ENCODE data around the gene ENTREP3.
A peak's percentile ranks its signal among the peaks of the same experiment; 100 is the strongest.
"Not testable (repeated sequence)": the region's sequence is repeated elsewhere in the genome, so short reads cannot be mapped to it uniquely, and the experiment has no call there.

Gene ENTREP3

DNA sequence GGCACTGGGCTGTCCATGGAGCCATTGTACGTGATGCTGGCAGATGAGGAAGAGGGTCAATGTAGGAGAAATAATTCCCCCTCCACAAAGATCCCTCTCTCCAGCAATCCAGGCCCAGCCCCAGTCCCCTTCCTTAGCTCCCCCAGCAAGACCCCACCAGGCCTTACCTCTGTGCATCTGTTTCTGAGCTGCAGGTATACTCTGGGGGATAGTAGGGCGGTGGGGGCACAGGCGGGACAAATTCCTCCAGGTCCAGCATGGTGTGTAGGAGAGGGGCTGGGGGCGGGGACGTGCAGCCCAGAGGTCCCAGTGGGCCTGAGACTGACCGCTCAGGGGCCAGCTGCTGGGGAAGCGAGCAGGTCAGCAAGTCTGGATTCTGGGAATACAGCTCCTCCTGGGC is 3.7 kb downstream of the ENTREP3 start:
- DNase-seq (ENCODE audit: low read depth in 3 of 3, low spot score in 1 of 3) = no peak

- peak; percentile 91 to 97 (median 93) for DNase-seq (ENCODE audit: low read depth in 3 of 3, low spot score in 1 of 3)
Observed at GRCh38 chr1:155250633-155251449, 4.4 kb downstream of the ENTREP3 start.

DNA sequence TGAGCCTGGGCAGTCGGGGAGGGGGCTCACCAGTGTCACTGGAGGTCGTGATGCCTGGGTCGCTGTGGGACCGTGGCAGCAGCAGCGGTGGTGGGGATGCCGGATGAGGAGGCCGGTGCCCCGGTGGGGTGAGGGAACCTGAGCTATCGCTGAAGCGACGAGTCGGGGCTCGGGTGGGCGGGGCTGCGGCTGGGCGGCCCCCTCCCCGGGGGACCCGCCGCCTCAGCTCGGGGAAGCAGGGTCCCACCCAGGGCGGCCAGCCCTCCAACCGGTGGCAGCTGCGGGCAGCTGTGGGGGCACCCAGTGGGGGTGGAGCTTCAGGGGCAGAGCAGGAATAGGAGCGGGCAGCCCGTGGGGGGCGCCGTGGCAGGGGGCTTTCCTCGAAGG is 5.0 kb downstream of the ENTREP3 start:
- no peak for DNase-seq (ENCODE audit: low read depth in 3 of 3, low spot score in 1 of 3)

DNA sequence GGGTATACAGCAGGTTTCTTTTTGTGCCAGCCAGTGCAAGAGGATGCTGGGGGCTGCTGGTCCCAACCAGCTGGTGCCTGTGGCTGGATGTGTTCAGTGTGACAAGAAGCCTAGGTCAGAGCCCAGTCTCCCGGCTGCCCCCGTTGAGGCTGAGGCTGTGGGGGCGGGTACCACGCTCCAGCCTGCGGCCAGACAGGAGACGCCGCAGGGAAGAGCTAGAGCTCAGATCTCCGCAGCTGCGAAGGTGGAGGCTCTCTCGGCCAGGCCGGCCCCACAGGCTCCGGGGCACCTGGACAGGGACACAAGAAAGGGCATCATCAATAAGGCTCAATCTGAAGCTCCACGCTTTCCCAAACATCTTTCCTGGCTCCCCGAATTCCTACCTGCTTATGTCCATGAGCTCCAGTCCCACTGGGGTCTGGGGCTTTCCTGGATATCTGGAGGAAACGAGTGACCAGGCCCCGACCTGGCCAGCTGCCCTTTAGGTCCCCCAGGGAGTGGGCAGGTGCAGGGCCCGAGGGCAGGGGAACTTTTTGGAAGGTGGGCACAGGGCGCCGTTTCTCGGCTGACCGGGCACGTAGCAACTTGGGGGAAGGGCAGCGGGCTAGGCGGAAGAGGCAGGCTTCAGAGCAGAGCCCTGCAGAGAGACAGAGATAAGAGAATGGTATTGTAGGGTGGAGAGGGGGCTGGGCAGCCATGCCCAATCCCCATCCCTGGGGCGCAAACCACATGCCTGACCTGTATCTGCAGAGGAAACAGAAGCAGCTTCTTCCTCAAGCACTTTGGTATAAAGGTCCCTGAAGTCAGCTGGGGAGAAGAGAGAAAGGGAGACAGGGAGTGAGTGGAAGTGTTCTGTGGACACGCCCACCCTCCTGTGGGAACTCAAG is 7.4 kb downstream of the ENTREP3 start:
- no peak for DNase-seq (ENCODE audit: low read depth in 3 of 3, low spot score in 1 of 3)

GRCh38 chr1:155246796-155247195 is 8.5 kb downstream of the ENTREP3 start:
- not testable (repeated sequence) for DNase-seq (ENCODE audit: low read depth in 3 of 3, low spot score in 1 of 3)

DNA sequence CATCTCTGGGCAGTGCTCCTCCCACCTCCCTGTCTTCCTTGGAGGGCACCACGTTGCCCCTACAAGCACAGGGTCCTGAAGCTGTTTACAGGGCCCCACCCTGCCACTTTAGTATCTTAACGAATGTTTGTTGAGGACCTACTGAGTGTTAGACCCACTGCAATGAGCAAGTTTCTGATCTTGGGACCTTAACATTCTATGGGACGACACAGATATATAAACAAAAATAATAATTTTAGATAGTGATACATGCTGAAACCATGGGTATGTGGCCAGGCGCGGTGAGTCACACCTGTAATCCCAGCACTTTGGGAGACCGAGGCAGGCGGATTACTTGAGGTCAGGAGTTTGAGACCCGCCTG is 10.1 kb downstream of the ENTREP3 start:
- no peak for DNase-seq (ENCODE audit: low read depth in 3 of 3, low spot score in 1 of 3)

- peak; percentile 71 to 87 (median 83) for DNase-seq (ENCODE audit: low read depth in 3 of 3, low spot score in 1 of 3)
Observed at GRCh38 chr1:155244368-155245162, 10.7 kb downstream of the ENTREP3 start.

DNA sequence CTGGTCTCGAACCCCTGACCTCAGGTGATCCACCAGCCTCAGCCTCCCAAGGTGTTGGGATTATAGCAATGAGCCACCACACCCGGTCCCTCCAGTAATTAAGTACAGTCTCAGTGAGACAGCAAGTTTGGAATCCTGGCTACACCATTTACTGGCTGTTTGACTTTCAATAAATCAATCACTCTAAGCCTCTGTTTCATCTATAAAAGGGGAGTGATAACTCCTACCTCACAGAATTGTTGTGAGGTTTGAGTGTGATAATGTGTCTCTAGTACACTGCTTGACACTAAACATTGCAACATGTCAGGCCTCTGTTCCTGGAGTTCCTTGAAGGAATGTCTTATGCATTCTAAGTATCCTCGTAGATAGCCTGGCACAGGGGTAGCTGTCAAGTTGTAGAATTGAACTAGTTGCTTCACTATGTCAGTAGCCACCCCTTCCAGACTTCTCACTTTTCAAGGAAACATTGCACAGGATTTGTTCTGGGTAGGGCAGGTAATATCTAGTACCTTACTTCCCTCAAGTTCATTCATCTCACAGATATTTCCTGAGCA is 12.4 kb downstream of the ENTREP3 start:
- no peak for DNase-seq (ENCODE audit: low read depth in 3 of 3, low spot score in 1 of 3)

DNA sequence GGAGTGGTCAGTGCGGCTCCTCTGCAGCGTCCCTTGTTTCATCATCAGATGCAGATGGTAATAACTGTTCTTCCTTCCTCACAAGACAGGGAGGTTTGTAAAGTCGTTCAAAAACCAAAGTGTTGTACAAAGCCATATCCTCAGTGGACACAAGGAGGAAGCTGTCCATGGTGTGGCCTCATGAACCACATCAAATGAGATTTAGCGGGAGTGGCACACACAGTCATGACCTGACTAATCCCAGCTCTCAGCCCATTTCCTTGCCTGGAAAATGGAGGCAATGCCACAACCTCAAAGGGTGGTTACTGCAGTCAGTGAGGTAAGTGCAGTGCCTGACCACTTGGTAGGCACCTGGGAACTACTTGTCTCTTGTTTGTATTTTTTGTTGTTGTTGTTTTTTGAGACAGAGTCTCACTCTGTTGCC is 13.4 kb downstream of the ENTREP3 start:
- no peak for DNase-seq (ENCODE audit: low read depth in 3 of 3, low spot score in 1 of 3)

- peak in 1 of 3 donors; percentile 25 for DNase-seq (ENCODE audit: low read depth in 3 of 3, low spot score in 1 of 3)
Observed at GRCh38 chr1:155241069-155241679, 14.1 kb downstream of the ENTREP3 start.

- DNase-seq (ENCODE audit: low read depth in 3 of 3, low spot score in 1 of 3) = no peak
Observed at GRCh38 chr1:155236451-155236850, 18.8 kb downstream of the ENTREP3 start.

DNA sequence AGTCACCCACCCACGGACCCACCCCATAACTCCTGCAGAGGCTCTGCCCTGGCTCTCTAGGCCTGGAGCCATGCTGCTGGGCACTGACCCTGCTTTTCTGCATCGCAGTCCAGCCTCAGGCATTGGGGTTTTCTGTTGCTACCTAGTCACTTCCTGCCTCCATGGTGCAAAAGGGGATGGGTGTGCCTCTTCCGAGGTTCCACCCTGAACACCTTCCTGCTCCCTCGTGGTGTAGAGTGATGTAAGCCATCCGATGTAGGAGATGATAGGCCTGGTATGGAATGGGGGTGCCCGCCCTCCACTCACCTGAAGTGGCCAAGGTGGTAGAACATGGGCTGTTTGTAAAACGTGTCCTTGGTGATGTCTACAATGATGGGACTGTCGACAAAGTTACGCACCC is 19.9 kb downstream of the ENTREP3 start:
- DNase-seq (ENCODE audit: low read depth in 3 of 3, low spot score in 1 of 3) = not testable (repeated sequence)

GRCh38 chr1:155233502-155233901 is 21.8 kb downstream of the ENTREP3 start:
- DNase-seq (ENCODE audit: low read depth in 3 of 3, low spot score in 1 of 3) = not testable (repeated sequence)

GRCh38 chr1:155232001-155232978 is 23.0 kb downstream of the ENTREP3 start:
- not testable (repeated sequence) for DNase-seq (ENCODE audit: low read depth in 3 of 3, low spot score in 1 of 3)

GRCh38 chr1:155231302-155231701 is 24.0 kb downstream of the ENTREP3 start:
- not testable (repeated sequence) for DNase-seq (ENCODE audit: low read depth in 3 of 3, low spot score in 1 of 3)

GRCh38 chr1:155228096-155228427 is 27.2 kb downstream of the ENTREP3 start:
- DNase-seq (ENCODE audit: low read depth in 3 of 3, low spot score in 1 of 3) = no peak

DNA sequence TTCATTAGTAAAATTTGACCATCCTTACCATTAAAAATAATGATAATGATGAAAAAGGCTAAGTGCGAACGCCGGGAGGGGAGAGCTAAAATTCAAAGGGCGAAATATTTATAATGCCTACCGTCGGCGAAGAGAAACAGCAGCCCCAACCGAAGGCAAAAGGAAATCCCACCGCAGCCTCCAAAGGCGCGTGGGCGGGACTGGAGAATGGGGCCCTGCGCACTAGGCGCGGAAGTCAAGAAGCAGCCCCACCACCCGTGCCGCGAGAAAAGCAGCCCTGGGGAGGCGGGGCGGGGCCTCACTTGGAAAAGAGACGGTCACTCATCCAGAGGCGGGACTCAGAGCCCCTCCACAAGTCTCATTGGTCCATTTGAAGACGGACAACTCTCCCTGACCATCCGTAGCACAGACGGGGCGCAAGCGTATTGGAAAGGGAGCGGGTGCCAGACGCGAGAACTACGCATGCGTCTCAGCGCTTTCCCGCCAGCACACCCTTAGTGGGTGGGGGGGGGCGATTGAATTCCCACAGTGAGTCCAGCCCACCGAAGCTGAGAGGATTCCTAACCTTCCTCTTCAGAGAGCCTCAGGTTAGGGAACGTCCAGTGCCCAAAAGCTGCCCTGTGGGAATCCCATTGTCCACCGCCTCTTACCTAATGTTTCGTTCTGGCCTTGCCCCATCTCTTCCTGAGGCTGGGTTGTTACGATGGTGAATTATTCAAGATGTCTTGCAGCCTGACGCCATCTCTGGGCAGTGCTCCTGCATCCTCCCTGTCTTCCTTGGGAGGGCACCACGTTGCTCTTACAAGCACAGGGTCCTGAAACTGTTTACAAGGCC is 27.8 kb downstream of the ENTREP3 start:
- DNase-seq (ENCODE audit: low read depth in 3 of 3, low spot score in 1 of 3) = peak; percentile 96 to 100 (median 98)

- no peak for DNase-seq (ENCODE audit: low read depth in 3 of 3, low spot score in 1 of 3)
Observed at GRCh38 chr1:155226910-155227260, 28.4 kb downstream of the ENTREP3 start.

Measured in stimulated activated CD4-positive, alpha-beta T cell treated with anti-CD3 and anti-CD28 coated beads, TNF-alpha, amount 100 ng/mL, for 1 hour (primary cell).